B cell (primary cell): ENCODE measurements around the gene ATOSB. TPM values are rescaled to one million over a fixed set of nuclear protein-coding genes. Genes with fewer than 3 reads are reported as not detected.
"Not testable (repeated sequence)": the region's sequence is repeated elsewhere in the genome, so short reads cannot be mapped to it uniquely, and the experiment has no call there.

ENCODE experiments used
- ATAC-seq: fragments of 200-7000 bp; cut with Tn5 transposase; one replicate; pipeline ENCODE4 v1.10.0; 2021; ENCODE audit warnings: low read depth, mild to moderate bottlenecking, moderate number of reproducible peaks, moderate library complexity
- CTCF ChIA-PET: fragments of 350-600 bp; sonication (Branson Sonifier 250); formaldehyde crosslinking; loops from one replicate; lab custom pipeline; 2021; ENCODE audit warnings: antibody characterized with exemption, inconsistent platforms; lab: Charles Lee
- POLR2A ChIA-PET: fragments of 350-600 bp; sonication (Branson Sonifier 250); formaldehyde crosslinking; loops from one replicate; lab custom pipeline; 2021; ENCODE audit warnings: antibody characterized with exemption; lab: Charles Lee
- DNase-seq: peaks from one replicate; pipeline ENCODE4 v3.0.0; 2013
- H2AFZ ChIP-seq: 2 replicates; pipeline ENCODE4 v1.6.1; 2012; ENCODE audit warnings: mild to moderate bottlenecking, low read depth, low read length; ENCODE audit not compliant: insufficient read depth, poor library complexity, severe bottlenecking
- H3K27ac ChIP-seq, 2 donors: 1 replicate in 1 of 2; 2 replicates in 1 of 2; pipeline ENCODE4 v1.5.1; 2012 to 2013; ENCODE audit warnings: low read length in 2 of 2, mild to moderate bottlenecking in 2 of 2, moderate library complexity in 1 of 2
- H3K27me3 ChIP-seq, 4 experiments: fragments of 200-600 bp in 1 of 4; sonication (generic) in 1 of 4; replicated peaks in 1 of 4; 1 replicate in 2 of 4; 2 replicates in 2 of 4; pipeline versions ENCODE4 v1.6.1 to v1.7.0; 2013 to 2016; ENCODE audit warnings: low read length in 3 of 4, mild to moderate bottlenecking in 2 of 4, mixed read lengths in 1 of 4, moderate library complexity in 1 of 4; ENCODE audit not compliant: insufficient read depth in 4 of 4, control insufficient read depth in 3 of 4; ENCODE audit errors: control extremely low read depth in 1 of 4
- H3K36me3 ChIP-seq, 2 experiments: replicated peaks in 1 of 2; 1 replicate in 1 of 2; 2 replicates in 1 of 2; pipeline versions ENCODE4 v1.6.1 to v1.7.1; 2013; ENCODE audit warnings: low read length in 1 of 2; ENCODE audit not compliant: insufficient read depth in 2 of 2, control insufficient read depth in 1 of 2; ENCODE audit errors: control extremely low read depth in 1 of 2, extremely low read depth in 1 of 2
- H3K4me1 ChIP-seq, 2 donors: fragments of 200-600 bp in 1 of 2; sonication (generic) in 1 of 2; 1 replicate in 1 of 2; 2 replicates in 1 of 2; pipeline versions ENCODE4 v1.5.1 to v1.6.1; 2013 to 2017; ENCODE audit warnings: low read length in 2 of 2; ENCODE audit not compliant: control insufficient read depth in 2 of 2, insufficient read depth in 2 of 2
- H3K4me2 ChIP-seq: replicated peaks from 2 replicates; pipeline ENCODE3; 2012; ENCODE audit warnings: mild to moderate bottlenecking, low read depth, low read length; ENCODE audit not compliant: poor library complexity, severe bottlenecking
- H3K4me3 ChIP-seq, 5 experiments: fragments of 200-600 bp in 1 of 5; sonication (generic) in 1 of 5; 1 replicate in 3 of 5; 2 replicates in 2 of 5; pipeline versions ENCODE4 v1.5.1 to v1.7.0; 2011 to 2016; ENCODE audit warnings: low read length in 4 of 5, mild to moderate bottlenecking in 4 of 5, low read depth in 2 of 5, control low read depth in 1 of 5, moderate library complexity in 1 of 5; ENCODE audit not compliant: insufficient read depth in 1 of 5; ENCODE audit errors: control extremely low read depth in 1 of 5, extremely low read depth in 1 of 5
- H3K79me2 ChIP-seq: fragments of 200-600 bp; sonication (generic); one replicate; pipeline ENCODE4 v1.6.0; 2016; ENCODE audit warnings: low read length; ENCODE audit not compliant: control insufficient read depth, insufficient read depth
- H3K9ac ChIP-seq: fragments of 200-600 bp; sonication (generic); 2 replicates; pipeline ENCODE4 v1.6.1; 2017; ENCODE audit warnings: mild to moderate bottlenecking, low read length, moderate library complexity
- H3K9me3 ChIP-seq, 3 donors: one replicate each; pipeline versions ENCODE4 v1.6.1 to v1.7.1; 2013; ENCODE audit warnings: low read length in 2 of 3; ENCODE audit not compliant: control insufficient read depth in 2 of 3, insufficient read depth in 1 of 3; ENCODE audit errors: control extremely low read depth in 1 of 3
- H4K20me1 ChIP-seq: 2 replicates; pipeline ENCODE4 v1.6.0; 2012; ENCODE audit warnings: mild to moderate bottlenecking, low read length; ENCODE audit not compliant: insufficient read depth, control insufficient read depth, poor library complexity, severe bottlenecking
- H3K27ac Mint-ChIP-seq: one replicate; pipeline ENCODE4 v1.8.0; 2021; ENCODE audit warnings: mixed read lengths
- H3K27me3 Mint-ChIP-seq: one replicate; pipeline ENCODE4 v1.8.0; 2021; ENCODE audit warnings: mixed read lengths
- H3K4me1 Mint-ChIP-seq: one replicate; pipeline ENCODE4 v1.8.0; 2021; ENCODE audit warnings: mixed read lengths
- H3K4me3 Mint-ChIP-seq: one replicate; pipeline ENCODE4 v1.8.0; 2021; ENCODE audit warnings: mixed read lengths
- H3K9me3 Mint-ChIP-seq: one replicate; pipeline ENCODE4 v1.8.0; 2022; ENCODE audit warnings: mixed read lengths; ENCODE audit not compliant: insufficient read depth
- EZH2 ChIP-seq: IDR thresholded peaks from 2 replicates; pipeline ENCODE4 v1.6.1; 2012; ENCODE audit warnings: borderline replicate concordance, low read depth, mild to moderate bottlenecking, moderate library complexity, low read length; ENCODE audit not compliant: insufficient read depth, poor library complexity, severe bottlenecking
- WGBS: methylation state at CpG from one replicate; pipeline ENCODE4 v1.1.5; 2013; ENCODE audit warnings: missing lambda C conversion rate; ENCODE audit not compliant: insufficient coverage; 5-methylcytosine and 5-hydroxymethylcytosine counted together
- intact Hi-C: fragments of 100-400 bp; cut with micrococcal nuclease; formaldehyde crosslinking; loops from one replicate; pipeline ENCODE4 v1.10.0; 2022
- polyA plus RNA-seq: library from polyadenylated mRNA; depleted of rRNA; stranded (reverse); fragments of >200 nt; gene quantifications from 2 replicates; pipeline ENCODE4 v1.2.3, GENCODE V29; 2012
- total RNA-seq, 2 donors: library from RNA; stranded (reverse); fragments of 120-200 nt in 1 of 2; gene quantifications; 1 replicate in 1 of 2; 2 replicates in 1 of 2; pipeline versions ENCODE4 v1.2.3 to v1.2.4, GENCODE V29; 2013 to 2022
- TF ChIP-seq, protein P1 (sequence below): fragments of 200-600 bp; IDR thresholded peaks from one replicate; pipeline ENCODE4 v1.8.0; 2022; ENCODE audit warnings: antibody characterized with exemption, mild to moderate bottlenecking

The ATOSB gene
- total and polyA plus RNA-seq, 2 donors (not counting 1 experiment from before 2014, with no cell fraction given), result 6.5 to 9.4 TPM

DNA sequence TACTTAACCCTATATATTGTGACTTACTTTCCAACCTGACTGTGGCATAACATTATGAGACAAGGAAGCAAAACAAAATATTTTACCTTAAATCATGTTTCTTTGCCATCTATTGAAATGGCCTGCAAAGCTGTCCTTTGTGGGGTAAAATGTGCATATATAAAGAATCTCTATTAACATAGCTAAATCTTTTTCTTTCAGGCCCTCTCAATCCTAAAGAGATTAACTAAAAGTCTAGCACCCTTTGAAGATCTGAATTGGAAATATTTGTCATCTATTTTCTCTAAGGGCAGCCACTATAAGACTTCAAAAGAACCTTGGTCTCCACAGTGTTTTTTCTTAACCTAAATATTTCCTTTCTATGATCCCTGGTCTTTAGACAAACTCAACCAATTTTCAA is 41.1 kb upstream of the ATOSB start:
- CTCF ChIA-PET, result interaction anchor here (0.7 kb wide), 1 partner anchor 40 kb away, joined by 3 read pairs; no protein-coding TSS in a partner anchor
- peaks cover 0 to 11% (median 0%) of the 10 kb centered on the region in 3 donors for H3K9me3 ChIP-seq
- no peak overlapping the region for H3K27ac Mint-ChIP-seq
- peaks cover 20% of the 10 kb centered on the region for H3K4me1 Mint-ChIP-seq
- no peak overlapping the region for H3K4me3 ChIP-seq
- H3K36me3 ChIP-seq, result no peaks in the 10 kb centered on the region
- intact Hi-C loops, result no loop called here
- DNase-seq, result no peak
- no peaks in the 10 kb centered on the region for H4K20me1 ChIP-seq
- peaks cover 0 to 7% (median 3%) of the 10 kb centered on the region in 4 experiments for H3K27me3 ChIP-seq
- H3K4me2 ChIP-seq, result no peak overlapping the region
- H3K27me3 Mint-ChIP-seq, result no peaks in the 10 kb centered on the region
- no peak overlapping the region for H3K27ac ChIP-seq
- no peak overlapping the region for H3K9ac ChIP-seq
- no peak overlapping the region for H3K4me3 Mint-ChIP-seq
- no peak for ATAC-seq
- H3K4me1 ChIP-seq, result peaks cover 11 to 22% of the 10 kb centered on the region in 2 donors
- no peaks in the 10 kb centered on the region for H3K79me2 ChIP-seq
- TF ChIP-seq EZH2, result no peak
- TF ChIP-seq, protein P1, sequence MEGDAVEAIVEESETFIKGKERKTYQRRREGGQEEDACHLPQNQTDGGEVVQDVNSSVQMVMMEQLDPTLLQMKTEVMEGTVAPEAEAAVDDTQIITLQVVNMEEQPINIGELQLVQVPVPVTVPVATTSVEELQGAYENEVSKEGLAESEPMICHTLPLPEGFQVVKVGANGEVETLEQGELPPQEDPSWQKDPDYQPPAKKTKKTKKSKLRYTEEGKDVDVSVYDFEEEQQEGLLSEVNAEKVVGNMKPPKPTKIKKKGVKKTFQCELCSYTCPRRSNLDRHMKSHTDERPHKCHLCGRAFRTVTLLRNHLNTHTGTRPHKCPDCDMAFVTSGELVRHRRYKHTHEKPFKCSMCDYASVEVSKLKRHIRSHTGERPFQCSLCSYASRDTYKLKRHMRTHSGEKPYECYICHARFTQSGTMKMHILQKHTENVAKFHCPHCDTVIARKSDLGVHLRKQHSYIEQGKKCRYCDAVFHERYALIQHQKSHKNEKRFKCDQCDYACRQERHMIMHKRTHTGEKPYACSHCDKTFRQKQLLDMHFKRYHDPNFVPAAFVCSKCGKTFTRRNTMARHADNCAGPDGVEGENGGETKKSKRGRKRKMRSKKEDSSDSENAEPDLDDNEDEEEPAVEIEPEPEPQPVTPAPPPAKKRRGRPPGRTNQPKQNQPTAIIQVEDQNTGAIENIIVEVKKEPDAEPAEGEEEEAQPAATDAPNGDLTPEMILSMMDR, result no peak
- no peaks in the 10 kb centered on the region for H3K9me3 Mint-ChIP-seq
- no peak overlapping the region for H2AFZ ChIP-seq
- POLR2A ChIA-PET, result no interaction called here

DNA sequence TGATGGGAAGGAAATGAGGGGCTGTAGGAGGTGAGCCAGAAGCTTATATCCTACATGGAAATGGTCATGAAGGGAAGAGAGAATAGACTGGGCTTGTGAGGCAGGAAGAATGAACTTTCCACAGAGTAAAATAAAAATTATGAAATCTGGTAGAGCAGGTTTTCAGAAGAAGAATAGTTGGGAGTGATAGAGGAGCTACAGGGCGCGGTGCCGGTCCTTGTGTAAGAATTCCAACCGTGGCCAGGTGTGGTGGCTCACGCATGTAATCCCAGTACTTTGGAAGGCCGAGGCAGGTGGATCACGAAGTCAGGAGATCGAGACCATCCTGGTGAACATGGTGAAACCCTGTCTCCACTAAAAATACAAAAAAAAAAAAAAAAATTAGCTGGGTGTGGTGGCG is 37.3 kb upstream of the ATOSB start:
- H3K27ac Mint-ChIP-seq, result no peak overlapping the region
- CTCF ChIA-PET, result no interaction called here
- no peaks in the 10 kb centered on the region for H4K20me1 ChIP-seq
- H3K4me3 Mint-ChIP-seq, result no peak overlapping the region
- no peak overlapping the region for H3K4me2 ChIP-seq
- H3K9ac ChIP-seq, result no peak overlapping the region
- ATAC-seq, result no peak
- no peak for DNase-seq
- peaks cover 0 to 18% (median 14%) of the 10 kb centered on the region in 3 donors for H3K9me3 ChIP-seq
- no peaks in the 10 kb centered on the region for H3K4me1 ChIP-seq
- no peaks in the 10 kb centered on the region for H3K79me2 ChIP-seq
- H3K9me3 Mint-ChIP-seq, result peaks cover 11% of the 10 kb centered on the region
- intact Hi-C loops, result no loop called here
- H3K27ac ChIP-seq, result no peak overlapping the region
- H3K27me3 Mint-ChIP-seq, result no peaks in the 10 kb centered on the region
- no peak for TF ChIP-seq EZH2
- TF ChIP-seq, protein P1, result no peak
- WGBS, result 95% methylated on average over 6 of the region's 9 CpGs
- no peak overlapping the region for H2AFZ ChIP-seq
- no peaks in the 10 kb centered on the region for H3K36me3 ChIP-seq
- no peak overlapping the region for H3K4me3 ChIP-seq
- POLR2A ChIA-PET, result no interaction called here
- no peaks in the 10 kb centered on the region for H3K4me1 Mint-ChIP-seq
- H3K27me3 ChIP-seq, result peaks cover 0 to 6% (median 2%) of the 10 kb centered on the region in 4 experiments

DNA sequence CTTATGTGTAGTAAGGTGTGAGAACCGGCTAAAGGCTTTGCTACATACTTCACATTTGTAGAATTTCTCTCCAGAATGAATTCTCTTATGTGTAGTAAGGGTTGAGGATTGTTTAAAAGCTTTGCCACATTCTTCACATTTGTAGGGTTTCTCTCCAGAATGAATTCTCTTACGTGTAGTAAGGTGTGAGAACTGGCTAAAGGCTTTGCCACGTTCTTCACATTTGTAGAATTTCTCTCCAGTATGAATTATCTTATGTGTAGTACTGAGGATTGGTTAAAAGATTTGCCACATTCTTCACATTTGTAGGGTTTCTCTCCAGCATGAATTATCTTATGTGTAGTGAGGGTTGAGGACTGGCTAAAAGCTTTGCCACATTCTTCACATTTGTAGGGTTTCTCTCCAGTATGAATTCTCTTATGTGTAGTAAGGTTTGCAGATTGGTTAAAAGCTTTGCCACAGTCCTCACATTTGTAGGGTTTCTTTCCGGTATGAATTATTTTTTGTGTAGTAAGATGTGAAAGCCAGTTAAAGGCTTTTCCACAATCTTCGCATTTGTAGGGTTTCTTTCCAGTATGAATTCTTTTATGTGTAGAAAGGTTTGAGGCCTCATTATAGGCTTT is 32.4 kb upstream of the ATOSB start:
- H3K36me3 ChIP-seq, H3K9ac ChIP-seq, H2AFZ ChIP-seq, H4K20me1 ChIP-seq, H3K4me1 ChIP-seq, H3K4me1 Mint-ChIP-seq, H3K4me2 ChIP-seq, CTCF ChIA-PET, H3K27me3 ChIP-seq, H3K27ac Mint-ChIP-seq, H3K4me3 ChIP-seq, H3K4me3 Mint-ChIP-seq, ATAC-seq, H3K27ac ChIP-seq, H3K27me3 Mint-ChIP-seq, POLR2A ChIA-PET, H3K79me2 ChIP-seq, intact Hi-C loops, DNase-seq: not testable (repeated sequence)
- WGBS, result no CpG with 5 or more reads among the region's 5 CpGs
- peaks cover 0 to 33% (median 18%) of the 10 kb centered on the region in 3 donors for H3K9me3 ChIP-seq
- peaks cover 14% of the 10 kb centered on the region for H3K9me3 Mint-ChIP-seq
